IMR-90 (cell line): ENCODE data around the gene IL18. TPM values are rescaled to one million over a fixed set of nuclear protein-coding genes. Genes with fewer than 3 reads are reported as not detected.
A peak's percentile ranks its signal among the peaks of the same experiment; 100 is the strongest.

Experiments
- ATAC-seq: fragments of 200-7000 bp; cut with Tn5 transposase; 2 replicates; pipeline ENCODE4 v1.9.1; 2020; ENCODE audit warnings: low read depth, mild to moderate bottlenecking, moderate library complexity
- BruUV-seq: library from RNA; stranded (reverse); fragments of 400-500 nt; replicated peaks from 2 replicates; lab custom pipeline; 2021; lab: Mats Ljungman, UMichigan
- CTCF ChIA-PET: fragments of 300-600 bp; formaldehyde crosslinking; extraction: SDS; loops from one replicate; lab custom pipeline; 2021; ENCODE audit warnings: antibody characterized with exemption; lab: Yijun Ruan, JAX
- POLR2A ChIA-PET: fragments of 300-600 bp; sonication (Branson Sonifier 250); formaldehyde crosslinking; loops from one replicate; lab custom pipeline; 2022; ENCODE audit warnings: antibody characterized with exemption; ENCODE audit not compliant: unreplicated experiment; lab: Charles Lee
- DNase-seq: peaks from one replicate; pipeline ENCODE4 v3.0.0; 2013
- H2AFZ ChIP-seq: replicated peaks from 2 replicates; pipeline ENCODE3; 2013; ENCODE audit warnings: low read length, mild to moderate bottlenecking; ENCODE audit not compliant: poor library complexity
- H2AK5ac ChIP-seq: 2 replicates; pipeline ENCODE4 v1.6.1; 2013; ENCODE audit warnings: low read depth, low read length, inconsistent platforms
- H2AK9ac ChIP-seq: replicated peaks from 2 replicates; pipeline ENCODE3; 2013; ENCODE audit warnings: mild to moderate bottlenecking, low read depth, low read length, moderate library complexity; ENCODE audit not compliant: poor library complexity
- H2BK120ac ChIP-seq: 2 replicates; pipeline ENCODE4 v1.6.1; 2013; ENCODE audit warnings: low read depth, low read length, inconsistent platforms
- H2BK15ac ChIP-seq: 3 replicates; pipeline ENCODE4 v1.6.1; 2013; ENCODE audit warnings: low read depth, low read length, inconsistent platforms
- H2BK20ac ChIP-seq: 2 replicates; pipeline ENCODE4 v1.6.1; 2013; ENCODE audit warnings: low read depth, mild to moderate bottlenecking, inconsistent platforms, low read length, moderate library complexity
- H2BK5ac ChIP-seq: 2 replicates; pipeline ENCODE4 v1.6.1; 2013; ENCODE audit warnings: mild to moderate bottlenecking, low read depth, low read length, inconsistent platforms; ENCODE audit not compliant: poor library complexity, severe bottlenecking
- H3K14ac ChIP-seq: replicated peaks from 2 replicates; pipeline ENCODE4 v1.6.1; 2013; ENCODE audit warnings: low read depth, low read length, inconsistent platforms
- H3K18ac ChIP-seq: 2 replicates; pipeline ENCODE4 v1.6.1; 2013; ENCODE audit warnings: low read depth, low read length, control low read depth
- H3K23ac ChIP-seq: 2 replicates; pipeline ENCODE4 v1.6.1; 2013; ENCODE audit warnings: low read depth, low read length, inconsistent platforms
- H3K27ac ChIP-seq: 2 replicates; pipeline ENCODE4 v1.5.1; 2013; ENCODE audit warnings: mild to moderate bottlenecking, control low read depth, low read length; ENCODE audit not compliant: insufficient read depth
- H3K27me3 ChIP-seq: 2 replicates; pipeline ENCODE4 v1.6.1; 2013; ENCODE audit warnings: low read length; ENCODE audit not compliant: control insufficient read depth, insufficient read depth
- H3K36me3 ChIP-seq: 2 replicates; pipeline ENCODE4 v1.6.1; 2013; ENCODE audit warnings: low read length, mixed read lengths; ENCODE audit not compliant: control insufficient read depth, insufficient read depth
- H3K4ac ChIP-seq: 2 replicates; pipeline ENCODE4 v1.6.1; 2013; ENCODE audit warnings: low read depth, low read length, inconsistent platforms
- H3K4me1 ChIP-seq: 2 replicates; pipeline ENCODE4 v1.6.1; 2013; ENCODE audit warnings: low read length, mixed read lengths; ENCODE audit not compliant: control insufficient read depth, insufficient read depth
- H3K4me2 ChIP-seq: 2 replicates; pipeline ENCODE4 v1.6.1; 2013; ENCODE audit warnings: low read depth, mild to moderate bottlenecking, control low read depth, low read length, moderate library complexity
- H3K4me3 ChIP-seq: 2 replicates; pipeline ENCODE4 v1.5.1; 2013; ENCODE audit warnings: low read depth, mild to moderate bottlenecking, control low read depth, low read length, moderate library complexity; ENCODE audit not compliant: insufficient read depth
- H3K56ac ChIP-seq: 2 replicates; pipeline ENCODE4 v1.6.1; 2013; ENCODE audit warnings: low read length, inconsistent platforms; ENCODE audit not compliant: insufficient read depth; ENCODE audit errors: extremely low read depth
- H3K79me1 ChIP-seq, 2 experiments: 2 replicates each; pipeline ENCODE4 v1.6.1; 2013; ENCODE audit warnings: low read length in 2 of 2, inconsistent platforms in 1 of 2, low read depth in 1 of 2
- H3K9ac ChIP-seq: 2 replicates; pipeline ENCODE4 v1.6.1; 2013; ENCODE audit warnings: low read depth, low read length, control low read depth
- H3K9me1 ChIP-seq: 2 replicates; pipeline ENCODE4 v1.6.1; 2013; ENCODE audit warnings: low read length, inconsistent platforms; ENCODE audit not compliant: insufficient read depth
- H3K9me3 ChIP-seq: 2 replicates; pipeline ENCODE4 v1.6.1; 2013; ENCODE audit warnings: low read length; ENCODE audit not compliant: control insufficient read depth, insufficient read depth
- H4K20me1 ChIP-seq: 2 replicates; pipeline ENCODE4 v1.6.1; 2013; ENCODE audit warnings: low read length, inconsistent platforms; ENCODE audit not compliant: insufficient read depth
- H4K5ac ChIP-seq: 2 replicates; pipeline ENCODE4 v1.6.1; 2013; ENCODE audit warnings: mild to moderate bottlenecking, low read depth, low read length, control low read depth
- H4K8ac ChIP-seq, 2 experiments: 2 replicates each; pipeline ENCODE4 v1.6.1; 2013; ENCODE audit warnings: low read depth in 2 of 2, low read length in 2 of 2, control low read depth in 1 of 2, inconsistent platforms in 1 of 2
- H4K91ac ChIP-seq: 2 replicates; pipeline ENCODE4 v1.6.1; 2013; ENCODE audit warnings: low read depth, low read length, inconsistent platforms; ENCODE audit not compliant: insufficient read depth
- BHLHE40 ChIP-seq: fragments of 150-350 bp; IDR thresholded peaks from 2 replicates; pipeline ENCODE4 v1.6.1; 2016; ENCODE audit warnings: mild to moderate bottlenecking, low read depth, low read length
- MAFK ChIP-seq: IDR thresholded peaks from 2 replicates; pipeline ENCODE4 v1.6.1; 2012; ENCODE audit warnings: low read depth, low read length, improper control_type of control experiment
- RAD21 ChIP-seq: IDR thresholded peaks from 2 replicates; pipeline ENCODE4 v1.6.1; 2012; ENCODE audit warnings: low read length, improper control_type of control experiment
- WGBS, 2 experiments: methylation state at CpG; one replicate each; pipeline versions ENCODE4 v1.1.5 to v1.1.7; 2013; ENCODE audit warnings: missing lambda C conversion rate in 2 of 2; ENCODE audit not compliant: insufficient read length in 1 of 2; ENCODE audit errors: extremely low coverage in 2 of 2; 5-methylcytosine and 5-hydroxymethylcytosine counted together
- dilution Hi-C: fragments of 300-500 bp; cut with HindIII; formaldehyde crosslinking; loops from one replicate; pipeline ENCODE4 v1.14.3; 2018; ENCODE audit warnings: low sequenced_read_pairs; ENCODE audit not compliant: unreplicated experiment
- in situ Hi-C: fragments of 300-500 bp; cut with MboI; formaldehyde crosslinking; loops from 3 replicates; pipeline ENCODE4 v1.14.3; 2019; ENCODE audit warnings: low sequenced_read_pairs, inconsistent platforms, mixed read lengths
- intact Hi-C: fragments of 100-400 bp; cut with micrococcal nuclease; formaldehyde crosslinking; loops from 2 replicates; pipeline ENCODE4 v1.10.0; 2022
- polyA plus RNA-seq, 3 experiments: library from polyadenylated mRNA; depleted of rRNA; stranded (reverse); fragments of >200 nt; gene quantifications; 2 replicates each; pipeline ENCODE4 v1.2.3, GENCODE V29; 2012; ENCODE audit warnings: low replicate concordance in 1 of 3
- total RNA-seq: library from RNA; depleted of rRNA; stranded (reverse); fragments of >200 nt; gene quantifications from 2 replicates; pipeline ENCODE4 v1.2.3, GENCODE V29; 2012
- TF ChIP-seq, protein P1 (sequence below): fragments of 150-350 bp; IDR thresholded peaks from 2 replicates; pipeline ENCODE4 v1.6.1; 2016; ENCODE audit warnings: low read depth, mild to moderate bottlenecking, low read length, moderate library complexity, borderline replicate concordance

The IL18 gene
- total and polyA plus RNA-seq, 2 of the 4 experiments (the other 2 are of a cell fraction): 0.54 to 0.96 TPM

DNA sequence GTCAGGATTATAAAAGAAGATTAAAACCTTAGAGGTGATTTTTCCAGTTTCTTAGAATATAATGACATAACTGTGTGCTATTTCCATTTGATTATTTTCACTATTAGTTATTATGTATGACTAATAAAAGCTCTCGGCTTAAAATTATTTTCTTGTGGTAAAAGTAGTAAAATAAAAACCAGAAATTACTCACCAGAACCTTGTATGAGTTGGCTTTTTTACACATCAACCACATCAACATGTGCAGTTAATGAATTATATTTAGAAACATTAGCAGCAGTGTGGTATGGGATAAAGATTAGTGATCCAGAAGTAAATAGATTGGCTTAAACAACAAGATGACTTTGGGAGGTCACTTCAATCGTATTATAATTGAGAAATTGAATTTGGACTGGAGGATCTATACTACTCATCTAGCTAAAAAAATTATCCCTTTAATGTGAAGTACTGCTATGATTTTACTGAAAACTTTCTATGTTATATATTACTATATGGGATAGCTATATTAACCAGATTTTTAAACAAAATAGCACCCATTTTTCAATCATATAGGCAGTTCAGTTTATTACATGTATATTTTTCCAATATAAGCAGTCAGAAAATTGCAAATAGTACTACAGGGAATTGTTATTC is 8.6 kb upstream of the IL18 start:
- Histone ChIP-seq H2BK120ac (no peak overlapping the region), H4K20me1 (no peaks in the 10 kb centered on the region), H4K5ac (no peak overlapping the region), H3K9ac (no peak overlapping the region), H4K8ac (no peak overlapping the region), H3K4me2 (peak overlapping the region; percentile 24; the same call in 1 of the 2 replicates), H2AK9ac (no peak overlapping the region), H4K91ac (no peak overlapping the region), H2AK5ac (no peak overlapping the region), H3K27ac (no peak overlapping the region), H3K9me1 (no peaks in the 10 kb centered on the region), H3K36me3 (no peaks in the 10 kb centered on the region), H3K9me3 (no peaks in the 10 kb centered on the region), H3K56ac (no peak overlapping the region), H3K79me1 (no peaks in the 10 kb centered on the region), H3K4ac (no peak overlapping the region), H2BK5ac (no peak overlapping the region), H3K4me1 (peaks cover 4% of the 10 kb centered on the region; the same call in 1 of the 2 replicates), H3K4me3 (no peak overlapping the region), H2BK20ac (no peak overlapping the region), H3K18ac (no peak overlapping the region), H2AFZ (no peak overlapping the region), H3K27me3 (no peaks in the 10 kb centered on the region; the same call in 1 of the 2 replicates), H3K14ac (no peak overlapping the region), H2BK15ac (no peak overlapping the region), H3K23ac (no peak overlapping the region)
- intact Hi-C loops (no loop called here), in situ Hi-C loops (no loop called here), dilution Hi-C loops (no loop called here)
- TF ChIP-seq, protein P1, sequence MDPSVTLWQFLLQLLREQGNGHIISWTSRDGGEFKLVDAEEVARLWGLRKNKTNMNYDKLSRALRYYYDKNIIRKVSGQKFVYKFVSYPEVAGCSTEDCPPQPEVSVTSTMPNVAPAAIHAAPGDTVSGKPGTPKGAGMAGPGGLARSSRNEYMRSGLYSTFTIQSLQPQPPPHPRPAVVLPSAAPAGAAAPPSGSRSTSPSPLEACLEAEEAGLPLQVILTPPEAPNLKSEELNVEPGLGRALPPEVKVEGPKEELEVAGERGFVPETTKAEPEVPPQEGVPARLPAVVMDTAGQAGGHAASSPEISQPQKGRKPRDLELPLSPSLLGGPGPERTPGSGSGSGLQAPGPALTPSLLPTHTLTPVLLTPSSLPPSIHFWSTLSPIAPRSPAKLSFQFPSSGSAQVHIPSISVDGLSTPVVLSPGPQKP: no peak
- TF ChIP-seq MAFK: peak; percentile 5; the same call in 1 of the 2 replicates
- TF ChIP-seq BHLHE40: peak; percentile 73
- TF ChIP-seq RAD21: no peak
- POLR2A ChIA-PET: no interaction called here
- DNase-seq (peak; percentile 69), ATAC-seq (no peak)
- BruUV-seq: no TSS peak
- CTCF ChIA-PET: interaction anchor here (0.7 to 1.2 kb wide), 2 partner anchors 59 to 1117 kb away, joined by 3 to 6 read pairs; no protein-coding TSS in a partner anchor
- no CpG with 5 or more reads among the region's 2 CpGs for WGBS, 2 experiments
